GM06990 (cell line): ENCODE measurements around the gene GAS2L1.

Source experiments
- DNase-seq: peaks from one replicate; pipeline ENCODE4 v3.0.0-alpha.2; 2011; ENCODE audit not compliant: insufficient read length; ENCODE audit errors: extremely low read depth
- H3K27me3 ChIP-seq: replicated peaks from 2 replicates; pipeline ENCODE4 v1.6.0; 2011; ENCODE audit warnings: low read length; ENCODE audit not compliant: control insufficient read depth, insufficient read depth
- H3K36me3 ChIP-seq: 2 replicates; pipeline ENCODE4 v1.5.1; 2011; ENCODE audit warnings: low read length; ENCODE audit not compliant: control insufficient read depth, insufficient read depth
- H3K4me3 ChIP-seq: replicated peaks from 2 replicates; pipeline ENCODE4 v1.5.1; 2011; ENCODE audit warnings: low read depth, mild to moderate bottlenecking, control low read depth, low read length
- TF ChIP-seq, protein P1 (sequence below): IDR thresholded peaks from 2 replicates; pipeline ENCODE4 v1.5.1; 2011; ENCODE audit warnings: low read length, control low read depth, mild to moderate bottlenecking, inconsistent platforms; ENCODE audit not compliant: insufficient read depth, poor library complexity, severe bottlenecking

Gene GAS2L1

GRCh38 chr22:29340566-29340965 lies 34.1 kb downstream of the GAS2L1 start:
- peaks cover 62% of the 10 kb centered on the region for H3K36me3 ChIP-seq
- no peaks in the 10 kb centered on the region for H3K27me3 ChIP-seq
- TF ChIP-seq, protein P1, sequence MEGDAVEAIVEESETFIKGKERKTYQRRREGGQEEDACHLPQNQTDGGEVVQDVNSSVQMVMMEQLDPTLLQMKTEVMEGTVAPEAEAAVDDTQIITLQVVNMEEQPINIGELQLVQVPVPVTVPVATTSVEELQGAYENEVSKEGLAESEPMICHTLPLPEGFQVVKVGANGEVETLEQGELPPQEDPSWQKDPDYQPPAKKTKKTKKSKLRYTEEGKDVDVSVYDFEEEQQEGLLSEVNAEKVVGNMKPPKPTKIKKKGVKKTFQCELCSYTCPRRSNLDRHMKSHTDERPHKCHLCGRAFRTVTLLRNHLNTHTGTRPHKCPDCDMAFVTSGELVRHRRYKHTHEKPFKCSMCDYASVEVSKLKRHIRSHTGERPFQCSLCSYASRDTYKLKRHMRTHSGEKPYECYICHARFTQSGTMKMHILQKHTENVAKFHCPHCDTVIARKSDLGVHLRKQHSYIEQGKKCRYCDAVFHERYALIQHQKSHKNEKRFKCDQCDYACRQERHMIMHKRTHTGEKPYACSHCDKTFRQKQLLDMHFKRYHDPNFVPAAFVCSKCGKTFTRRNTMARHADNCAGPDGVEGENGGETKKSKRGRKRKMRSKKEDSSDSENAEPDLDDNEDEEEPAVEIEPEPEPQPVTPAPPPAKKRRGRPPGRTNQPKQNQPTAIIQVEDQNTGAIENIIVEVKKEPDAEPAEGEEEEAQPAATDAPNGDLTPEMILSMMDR, result no peak
- no peak for DNase-seq
- H3K4me3 ChIP-seq, result no peak overlapping the region

DNA sequence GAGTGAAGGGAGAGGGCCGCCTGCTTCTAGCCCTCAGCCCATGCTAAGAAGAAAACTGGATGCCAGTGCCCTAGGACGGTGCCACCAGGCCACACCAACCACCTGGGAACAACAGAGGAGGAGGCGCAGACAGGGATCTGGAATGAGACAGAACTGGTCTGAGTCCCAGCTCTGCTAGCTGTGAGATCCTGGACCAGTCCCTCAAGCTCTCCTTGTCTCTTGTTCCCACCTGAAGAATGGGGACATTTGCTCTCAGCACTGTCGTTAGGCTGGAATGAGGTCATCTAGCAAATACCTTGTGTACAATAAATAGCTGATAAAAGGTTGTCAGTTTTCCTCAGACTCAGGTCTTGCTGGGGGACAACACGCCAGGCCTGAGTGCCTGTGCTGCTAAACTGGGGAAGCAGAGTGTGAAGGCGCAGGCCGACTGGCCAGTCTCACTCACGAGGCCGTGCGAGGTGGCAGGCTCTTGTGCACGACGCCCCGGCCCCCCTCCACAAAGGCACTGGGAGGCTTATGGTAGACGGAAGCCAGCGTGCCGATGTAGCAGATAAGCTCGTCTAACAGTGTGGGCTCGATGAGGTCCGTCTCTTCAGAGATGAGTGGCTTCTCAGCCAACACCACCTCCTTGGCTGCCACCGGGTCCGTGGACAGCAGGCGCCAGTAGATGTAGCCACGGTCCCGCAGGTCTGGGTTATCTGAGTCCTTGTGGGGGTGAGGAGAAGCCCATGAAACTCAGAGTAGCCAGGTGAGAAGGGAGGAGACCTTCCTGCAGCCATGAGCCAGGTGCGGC lies 34.8 kb downstream of the GAS2L1 start:
- Histone ChIP-seq H3K27me3 (no peaks in the 10 kb centered on the region), H3K36me3 (peaks cover 62% of the 10 kb centered on the region), H3K4me3 (no peak overlapping the region)
- DNase-seq, result no peak
- TF ChIP-seq, protein P1, result no peak

- peaks cover 64% of the 10 kb centered on the region for H3K36me3 ChIP-seq
- TF ChIP-seq, protein P1, result no peak
- H3K27me3 ChIP-seq, result no peaks in the 10 kb centered on the region
- H3K4me3 ChIP-seq, result no peak overlapping the region
- no peak for DNase-seq
These were observed 35.3 kb downstream of the GAS2L1 start for GRCh38 chr22:29341849-29342127.

DNA sequence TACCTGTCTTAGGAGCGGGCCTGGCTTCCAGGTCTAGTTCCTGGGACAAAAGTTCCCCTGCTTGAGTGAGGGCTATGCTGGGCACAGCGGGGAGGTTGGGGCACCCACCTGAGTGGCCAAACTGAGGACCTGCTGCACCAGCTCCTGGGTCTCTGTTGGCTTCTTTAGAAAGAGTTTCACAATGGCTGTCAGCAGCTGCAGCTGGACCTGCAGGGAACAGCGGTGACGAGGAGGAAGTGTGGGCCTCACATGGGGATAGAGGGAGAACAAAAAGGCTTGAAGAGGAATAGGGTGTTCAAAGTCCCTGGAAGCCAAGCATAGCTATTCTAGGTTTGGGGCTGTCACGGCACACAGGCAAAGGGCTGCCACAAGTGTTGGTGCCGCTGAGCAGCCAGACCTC lies 35.7 kb downstream of the GAS2L1 start:
- peaks cover 68% of the 10 kb centered on the region for H3K36me3 ChIP-seq
- no peak for DNase-seq

DNA sequence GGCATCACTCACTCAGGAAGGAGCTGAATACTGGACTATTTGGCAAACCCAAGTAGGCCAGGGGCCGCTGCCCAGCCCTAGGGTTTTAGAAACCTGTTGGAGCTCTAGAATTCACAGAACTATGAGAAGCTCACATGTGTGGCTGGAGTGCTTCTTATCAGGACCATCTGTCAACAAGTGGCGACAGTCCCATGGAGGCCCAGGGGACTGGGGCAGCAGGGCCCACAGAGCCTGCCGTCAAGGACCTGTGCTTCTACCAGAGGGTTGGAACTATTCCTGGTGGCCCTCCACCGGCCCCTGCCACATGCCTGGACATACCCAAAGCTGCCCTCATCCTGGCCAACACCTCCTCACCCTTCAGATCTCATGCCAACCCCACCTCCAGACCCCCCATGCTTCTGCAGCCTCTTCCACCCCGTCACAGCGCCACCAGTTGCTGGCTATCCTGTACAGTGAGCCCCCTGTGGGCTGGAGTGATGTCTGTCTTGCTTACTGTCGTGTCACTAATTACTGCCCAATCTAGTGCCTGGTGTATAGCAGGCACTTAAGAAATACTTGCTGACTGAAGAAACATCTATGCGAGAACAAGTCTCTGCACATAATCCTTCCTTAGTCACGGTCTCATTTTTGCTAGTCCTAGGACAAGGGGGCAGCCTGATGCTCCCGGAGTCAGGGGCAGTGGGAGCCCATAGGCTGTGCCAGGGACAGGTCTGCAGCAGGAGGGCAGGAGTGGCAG lies 36.3 kb downstream of the GAS2L1 start:
- TF ChIP-seq, protein P1, result no peak
- Histone ChIP-seq H3K4me3 (no peak overlapping the region), H3K27me3 (no peaks in the 10 kb centered on the region), H3K36me3 (peaks cover 70% of the 10 kb centered on the region)
- no peak for DNase-seq

More for the DNA sequence above, 35.7 kb downstream of the GAS2L1 start:
- TF ChIP-seq, protein P1, result no peak
- no peak overlapping the region for H3K4me3 ChIP-seq
- H3K27me3 ChIP-seq, result no peaks in the 10 kb centered on the region
